Measurements from ENCODE around the gene SLC16A10. TPM values are rescaled to one million over a fixed set of nuclear protein-coding genes. Genes with fewer than 3 reads are reported as not detected.
"Not testable (repeated sequence)": the region's sequence is repeated elsewhere in the genome, so short reads cannot be mapped to it uniquely, and the experiment has no call there.

Gene SLC16A10, protein sequence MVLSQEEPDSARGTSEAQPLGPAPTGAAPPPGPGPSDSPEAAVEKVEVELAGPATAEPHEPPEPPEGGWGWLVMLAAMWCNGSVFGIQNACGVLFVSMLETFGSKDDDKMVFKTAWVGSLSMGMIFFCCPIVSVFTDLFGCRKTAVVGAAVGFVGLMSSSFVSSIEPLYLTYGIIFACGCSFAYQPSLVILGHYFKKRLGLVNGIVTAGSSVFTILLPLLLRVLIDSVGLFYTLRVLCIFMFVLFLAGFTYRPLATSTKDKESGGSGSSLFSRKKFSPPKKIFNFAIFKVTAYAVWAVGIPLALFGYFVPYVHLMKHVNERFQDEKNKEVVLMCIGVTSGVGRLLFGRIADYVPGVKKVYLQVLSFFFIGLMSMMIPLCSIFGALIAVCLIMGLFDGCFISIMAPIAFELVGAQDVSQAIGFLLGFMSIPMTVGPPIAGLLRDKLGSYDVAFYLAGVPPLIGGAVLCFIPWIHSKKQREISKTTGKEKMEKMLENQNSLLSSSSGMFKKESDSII
- polyA plus RNA-seq (ENCODE audit: insufficient read length): 34.1 TPM
- long read RNA-seq, donor 1, transcript SLC16A10-202 (6 exons, 2,508 nt): major isoform, 7 of 7 reads
- long read RNA-seq, donor 1, partial matches to known transcripts: 0 of 7 reads
- long read RNA-seq, donor 1, other reads (novel, unspliced or antisense): 0 of 7 reads
- long read RNA-seq, donor 2, transcript SLC16A10-202 (6 exons, 2,508 nt): major isoform, 9 of 10 reads
- long read RNA-seq, donor 2, partial matches to known transcripts: 0 of 10 reads
- long read RNA-seq, donor 2, other reads (novel, unspliced or antisense): 0 of 10 reads
- long read RNA-seq, donor 3, partial matches to known transcripts: 0 of 4 reads
- long read RNA-seq, donor 3, other reads (novel, unspliced or antisense): 0 of 4 reads
- long read RNA-seq, donor 4: 0 reads
- long read RNA-seq, donor 5, transcript SLC16A10-202 (6 exons, 2,508 nt): major isoform, 7 of 20 reads
- long read RNA-seq, donor 5, partial matches to known transcripts: 12 of 20 reads
- long read RNA-seq, donor 5, other reads (novel, unspliced or antisense): 0 of 20 reads
- long read RNA-seq, donor 6, partial matches to known transcripts: 0 of 5 reads
- long read RNA-seq, donor 6, other reads (novel, unspliced or antisense): 0 of 5 reads
- long read RNA-seq, donor 7, partial matches to known transcripts: 6 of 10 reads
- long read RNA-seq, donor 7, other reads (novel, unspliced or antisense): 0 of 10 reads
- long read RNA-seq, donor 8, partial matches to known transcripts: 0 of 2 reads
- long read RNA-seq, donor 8, other reads (novel, unspliced or antisense): 0 of 2 reads

DNA sequence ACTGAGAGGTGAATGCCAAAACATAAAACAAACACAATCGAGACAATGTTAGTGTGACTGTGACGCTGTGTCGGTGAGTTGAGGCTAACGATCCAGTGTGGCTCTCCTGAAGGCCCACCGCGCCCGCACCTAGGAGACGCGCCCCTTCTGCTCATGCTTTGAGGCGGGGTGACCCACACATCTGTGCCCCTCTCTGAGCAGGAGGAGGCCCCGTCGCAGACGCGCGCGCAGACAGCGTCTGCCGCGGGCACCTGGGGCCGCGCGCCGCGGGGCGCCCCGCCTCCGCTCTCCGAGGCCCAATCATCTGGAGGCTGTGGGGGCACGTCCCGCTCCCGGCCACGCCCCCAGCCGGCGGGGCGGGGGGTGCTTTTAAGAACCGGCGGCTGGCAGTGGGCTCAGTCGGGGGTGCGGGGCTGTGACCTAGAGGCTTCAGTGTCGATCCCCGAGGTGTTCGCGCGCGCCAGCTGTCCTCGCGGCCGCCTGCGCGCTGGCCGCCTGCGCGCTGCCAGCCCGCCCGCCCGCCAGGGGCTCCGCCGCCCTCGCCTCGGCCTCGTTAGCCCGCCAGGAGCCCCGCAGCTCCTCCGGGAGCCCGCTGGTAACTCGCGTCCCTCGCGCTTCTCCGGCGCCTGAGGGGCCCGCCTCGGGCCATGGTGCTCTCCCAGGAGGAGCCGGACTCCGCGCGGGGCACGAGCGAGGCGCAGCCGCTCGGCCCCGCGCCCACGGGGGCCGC, at the start of gene SLC16A10:
TSS of gene SLC16A10 (plus strand) at position 398 of the 730 bp plus-strand sequence. CDS start at position 648, 250 bp downstream.
- peak; percentile 86 for DNase-seq

DNA sequence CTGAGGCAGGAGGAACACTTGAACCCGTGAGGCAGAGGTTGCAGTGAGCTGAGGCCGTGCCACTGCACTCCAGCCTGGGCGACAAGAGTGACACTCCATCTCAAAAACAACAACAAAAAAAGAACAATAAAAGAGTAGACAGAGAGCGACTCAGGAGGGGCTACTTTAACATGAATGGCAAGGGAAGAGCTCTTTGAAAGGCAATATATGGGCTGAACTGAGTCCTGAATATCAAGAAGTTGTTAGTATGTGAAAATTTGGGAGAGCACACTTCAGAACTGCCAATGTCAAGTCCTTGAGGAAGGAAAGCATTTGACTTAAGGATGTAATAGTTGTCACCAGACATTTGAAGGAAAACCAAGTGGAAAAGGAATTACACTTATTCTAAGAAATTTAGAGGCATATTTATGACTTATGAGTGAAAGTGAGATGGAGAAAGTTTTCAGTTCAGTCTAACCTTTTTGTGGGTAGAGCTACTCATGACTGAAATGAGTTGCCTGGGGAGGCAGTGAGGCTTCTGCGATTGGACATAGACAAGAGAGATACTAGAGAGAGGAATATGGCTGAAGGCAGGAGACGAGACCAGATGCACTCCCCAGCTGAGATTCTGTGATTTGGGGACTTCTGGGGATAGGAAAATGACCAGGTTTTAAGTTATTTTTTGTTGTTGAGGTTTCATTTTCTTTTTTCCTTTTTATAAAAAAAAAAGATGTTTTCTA, 48.6 kb upstream of the SLC16A10 start:
- no peak for DNase-seq

DNA sequence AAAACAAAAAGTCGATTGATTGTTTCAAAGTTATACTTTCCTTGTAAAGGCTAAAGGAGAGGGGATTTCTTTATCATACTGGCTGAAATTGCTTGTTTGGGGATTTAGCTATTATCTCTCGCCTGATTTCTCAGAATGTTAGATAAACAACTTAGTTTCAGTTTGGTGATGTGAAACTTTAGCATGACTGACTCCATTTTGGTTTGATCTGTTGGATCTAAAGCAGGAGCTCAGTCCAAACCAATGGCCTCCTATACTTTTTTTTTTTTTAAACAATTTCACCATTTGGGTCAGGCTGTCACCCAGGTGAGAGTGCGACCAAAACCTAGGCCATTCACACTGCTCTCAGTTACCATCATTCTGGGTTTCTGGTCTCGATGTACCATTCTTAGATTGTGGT, 45.4 kb upstream of the SLC16A10 start:
- DNase-seq: no peak

DNA sequence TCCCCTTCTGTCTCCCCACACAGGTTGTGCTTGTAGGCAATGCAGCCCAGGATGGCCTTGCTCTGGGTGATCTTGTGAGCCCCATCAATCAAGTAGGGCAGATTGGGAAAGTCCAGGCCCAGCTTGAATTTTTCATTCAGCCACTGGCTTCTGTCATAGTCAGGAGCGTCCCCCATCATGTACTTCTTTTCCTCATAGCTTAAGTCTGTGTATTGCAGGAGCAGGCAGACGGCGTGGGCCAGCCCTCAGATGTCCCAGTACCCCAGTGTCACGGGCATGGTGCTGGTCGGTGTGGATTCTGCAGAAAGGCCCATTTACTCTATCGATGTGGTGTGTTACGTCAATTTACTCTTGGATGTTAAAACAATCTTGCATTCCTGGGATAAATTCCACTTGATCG, 40.1 kb upstream of the SLC16A10 start:
- DNase-seq: no peak

DNA sequence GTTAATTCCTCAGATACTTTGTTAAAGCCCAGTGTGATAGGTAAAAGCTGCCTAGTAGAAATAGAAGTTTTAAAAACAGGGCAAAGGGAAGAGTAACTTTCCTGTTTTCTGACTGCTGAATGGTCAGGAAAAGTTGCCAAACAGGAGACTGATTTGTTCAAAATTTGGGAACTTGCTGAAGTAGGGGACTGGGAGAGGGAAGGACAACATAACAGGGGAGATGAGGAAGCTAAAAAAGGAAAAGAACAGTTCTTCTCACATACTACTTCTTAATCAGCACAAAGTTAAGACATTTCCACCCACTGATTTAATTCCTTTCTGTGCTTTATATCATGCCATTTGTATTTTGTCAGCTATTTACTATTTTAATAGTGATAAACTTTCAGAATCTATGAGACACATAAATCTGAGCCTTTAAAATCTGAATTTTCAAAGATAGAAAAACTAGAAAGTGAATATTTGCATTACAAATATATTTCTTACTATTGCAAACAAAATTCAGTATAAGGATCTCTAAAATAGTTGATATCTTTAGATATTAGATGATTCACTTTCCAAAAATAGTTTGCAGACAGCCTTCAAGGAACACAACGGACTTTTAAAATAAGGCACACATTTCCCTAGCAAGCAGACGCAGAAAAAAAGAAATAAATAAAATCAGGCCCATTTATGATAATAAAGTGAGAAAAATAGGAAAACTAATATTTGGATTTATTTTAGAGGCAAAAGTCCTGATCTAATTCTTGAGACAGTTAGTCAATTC, 36.9 kb upstream of the SLC16A10 start:
- no peak for DNase-seq

DNA sequence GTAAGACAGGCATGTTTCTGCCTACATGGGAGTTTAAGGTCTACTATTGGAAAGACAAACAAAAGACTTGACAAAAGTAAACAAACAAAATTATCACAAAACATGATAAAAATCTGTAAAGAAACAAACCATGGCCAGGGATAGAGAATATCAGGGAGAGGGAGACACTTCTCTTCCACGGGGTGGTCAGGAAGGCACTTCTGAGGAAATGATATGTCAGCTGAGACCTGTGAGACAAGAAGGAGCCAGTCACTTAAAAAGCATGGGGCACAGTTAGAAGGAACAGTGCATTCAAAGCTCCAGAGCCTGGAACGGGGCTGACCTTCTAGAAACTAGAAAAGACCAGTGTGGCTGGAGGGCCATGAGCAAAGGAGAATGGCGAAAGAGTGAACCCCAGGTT, 35.1 kb upstream of the SLC16A10 start:
- DNase-seq: no peak

DNA sequence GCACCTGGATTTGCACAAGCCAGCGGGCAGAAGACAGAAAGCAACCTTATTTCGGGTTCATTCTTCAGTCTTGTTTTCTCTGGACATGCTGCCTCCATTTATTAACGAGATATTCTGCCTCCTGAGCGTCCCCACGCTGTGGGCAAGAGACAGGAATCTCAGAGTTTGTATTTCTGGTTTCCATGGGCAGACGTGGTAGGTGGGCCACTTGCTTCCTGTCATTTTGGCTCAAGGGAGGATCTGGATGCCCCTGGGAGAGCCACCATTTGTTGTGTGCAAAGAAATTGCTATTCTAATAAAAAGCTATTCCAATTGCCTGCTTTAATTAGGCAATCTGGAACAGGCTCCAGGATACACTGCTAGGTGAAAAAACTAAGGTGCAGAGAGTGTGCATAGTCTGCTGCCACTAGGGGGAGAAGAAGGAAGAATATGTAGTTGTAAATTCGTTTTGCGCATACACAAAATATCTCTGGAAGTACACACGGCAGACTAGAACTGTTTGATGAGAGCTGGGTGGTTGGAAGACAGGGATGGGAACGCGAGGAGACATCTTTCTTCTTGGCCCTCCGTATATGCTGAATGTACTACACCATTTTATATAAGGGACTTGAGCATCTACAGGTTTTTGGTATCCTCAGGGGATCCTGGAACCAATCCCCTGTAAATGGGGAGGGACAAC, 30.1 kb upstream of the SLC16A10 start:
- peak; percentile 34 for DNase-seq

DNA sequence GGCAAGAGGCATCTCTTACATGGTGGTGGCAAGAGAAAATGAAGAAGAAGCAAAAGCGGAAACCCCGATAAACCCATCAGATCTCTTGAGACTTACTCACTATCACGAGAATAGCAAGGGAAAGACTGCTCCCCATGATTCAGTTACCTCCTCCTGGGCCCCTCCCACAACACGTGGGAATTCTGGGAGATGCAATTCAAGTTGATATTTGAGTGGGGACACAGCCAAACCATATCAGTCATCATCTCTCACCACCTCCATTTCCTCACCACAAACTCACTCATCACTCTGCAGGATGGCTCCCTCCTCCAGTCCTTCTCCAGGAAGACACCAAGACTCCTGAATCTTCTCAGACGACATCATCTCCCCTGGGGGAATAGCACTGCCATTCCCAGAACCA, 25.8 kb upstream of the SLC16A10 start:
- no peak for DNase-seq

DNA sequence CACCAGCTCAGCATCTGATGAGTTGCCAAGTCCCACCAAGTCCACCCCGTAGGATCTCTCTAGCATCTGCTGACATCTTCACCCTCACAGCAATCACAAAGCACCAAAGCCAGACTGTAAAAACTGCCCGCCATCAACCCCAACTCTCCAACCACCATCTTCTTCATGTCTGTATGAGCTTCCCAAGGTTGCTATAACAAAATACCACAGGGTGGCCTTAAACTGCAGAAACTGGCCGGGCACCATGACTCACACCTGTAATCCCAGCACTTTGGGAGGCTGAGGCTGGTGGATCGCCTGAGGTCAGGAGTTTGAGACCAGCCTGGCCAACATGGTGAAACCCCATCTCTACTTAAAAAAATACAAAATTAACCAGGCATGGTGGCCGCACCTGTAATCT, 25.3 kb upstream of the SLC16A10 start:
- not testable (repeated sequence) for DNase-seq

DNA sequence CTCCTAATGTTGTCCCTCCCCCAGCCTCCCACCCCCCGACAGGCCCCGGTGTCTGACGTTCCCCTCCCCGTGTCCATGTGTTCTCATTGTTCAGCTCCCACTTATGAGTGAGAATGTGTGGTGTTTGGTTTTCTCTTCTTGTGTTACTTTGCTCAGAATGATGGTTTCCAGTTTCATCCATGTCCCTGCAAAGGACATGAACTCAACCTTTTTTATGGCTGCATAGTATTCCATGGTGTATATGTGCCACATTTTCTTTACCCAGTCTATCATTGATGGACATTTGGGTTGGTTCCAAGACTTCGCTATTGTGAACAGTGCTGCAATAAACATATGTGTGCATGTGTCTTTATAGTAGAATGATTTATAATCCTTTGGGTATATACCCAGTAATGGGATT, 24.4 kb upstream of the SLC16A10 start:
- not testable (repeated sequence) for DNase-seq

DNA sequence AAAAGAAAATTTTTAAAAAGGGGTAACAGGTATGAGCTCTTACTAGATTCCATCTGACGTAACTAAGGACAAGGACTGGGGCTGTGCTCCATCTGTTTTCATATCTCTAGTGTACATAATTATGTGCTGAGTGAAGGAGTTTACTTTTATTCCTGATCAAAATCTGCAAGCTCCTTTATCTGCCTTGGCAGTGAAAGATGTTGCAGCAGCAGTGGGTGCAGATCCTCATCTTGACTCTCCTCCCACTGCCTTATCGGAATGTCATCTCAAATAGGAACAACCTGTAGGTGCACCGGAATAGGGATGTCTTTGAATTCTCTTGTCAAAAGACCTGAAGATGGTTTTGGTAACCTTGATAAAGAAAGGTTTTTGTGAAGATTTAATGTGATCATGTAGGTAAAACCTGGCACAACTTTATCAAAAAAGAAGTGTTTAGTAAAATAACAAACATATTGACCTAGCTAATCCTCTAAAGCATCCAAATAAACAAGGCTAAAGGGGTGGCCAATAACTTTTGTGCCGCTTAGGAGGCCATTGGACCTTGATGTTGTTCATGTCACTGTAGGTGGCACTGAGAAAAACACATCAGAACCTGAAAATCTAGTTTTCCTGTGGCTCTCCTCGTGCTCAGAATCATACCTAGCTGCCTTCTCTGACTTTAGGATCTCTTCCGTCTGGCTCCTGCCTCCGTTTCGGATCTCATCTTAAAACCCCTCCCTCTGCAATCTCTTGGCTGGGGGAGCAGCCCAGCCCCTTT, 19.0 kb upstream of the SLC16A10 start:
- no peak for DNase-seq

DNA sequence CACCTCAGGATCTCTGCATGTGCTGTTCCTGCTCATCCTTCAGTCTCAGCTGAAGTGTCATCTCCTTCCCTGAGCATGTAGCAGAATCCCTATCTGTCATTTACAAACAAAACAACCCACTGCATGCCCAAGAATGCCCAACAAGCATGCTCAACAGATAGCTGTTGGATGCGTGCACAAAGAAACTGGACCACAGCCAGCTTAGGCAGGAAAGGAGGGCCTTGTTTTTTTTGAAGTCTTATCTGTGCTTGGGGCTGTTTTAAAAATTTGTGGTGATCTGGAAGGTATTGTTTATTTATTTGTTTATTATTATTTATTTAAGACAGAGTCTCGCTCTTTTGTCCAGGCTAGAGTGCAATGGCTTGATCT, 18.5 kb upstream of the SLC16A10 start:
- no peak for DNase-seq

DNA sequence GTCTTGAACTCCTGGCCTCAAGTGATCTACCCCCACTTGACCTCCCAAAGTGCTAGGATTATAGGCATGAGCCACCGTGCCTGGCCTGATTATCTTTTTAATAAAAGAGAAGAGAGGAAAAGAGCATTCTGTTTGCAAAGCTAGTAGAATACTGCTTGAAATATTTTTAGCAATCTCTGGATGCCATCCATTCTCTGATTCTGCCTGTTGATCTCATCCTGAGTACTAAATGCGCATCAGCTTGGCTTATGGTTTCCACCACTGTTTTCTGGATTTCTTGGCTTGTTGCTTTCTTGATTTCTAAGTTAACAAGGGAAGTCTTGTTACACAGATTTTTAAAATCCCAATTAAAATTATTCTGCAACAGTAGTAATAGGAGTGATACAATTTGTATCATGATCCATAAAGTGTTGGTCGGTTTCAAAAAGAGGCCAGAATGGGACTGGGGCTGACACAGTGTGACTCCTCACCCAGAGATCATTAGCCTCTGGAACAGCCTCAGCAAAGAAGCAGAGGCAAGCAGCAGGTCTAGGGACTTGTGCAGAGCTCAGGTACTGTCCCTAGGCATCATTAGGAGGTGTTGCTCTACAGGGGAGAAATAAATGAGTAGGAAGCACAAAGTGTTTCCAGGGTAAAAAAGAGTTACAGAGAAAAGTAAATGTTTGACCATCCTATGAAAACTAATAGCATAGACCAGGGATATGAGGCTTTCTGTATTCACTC, 17.8 kb upstream of the SLC16A10 start:
- no peak for DNase-seq

DNA sequence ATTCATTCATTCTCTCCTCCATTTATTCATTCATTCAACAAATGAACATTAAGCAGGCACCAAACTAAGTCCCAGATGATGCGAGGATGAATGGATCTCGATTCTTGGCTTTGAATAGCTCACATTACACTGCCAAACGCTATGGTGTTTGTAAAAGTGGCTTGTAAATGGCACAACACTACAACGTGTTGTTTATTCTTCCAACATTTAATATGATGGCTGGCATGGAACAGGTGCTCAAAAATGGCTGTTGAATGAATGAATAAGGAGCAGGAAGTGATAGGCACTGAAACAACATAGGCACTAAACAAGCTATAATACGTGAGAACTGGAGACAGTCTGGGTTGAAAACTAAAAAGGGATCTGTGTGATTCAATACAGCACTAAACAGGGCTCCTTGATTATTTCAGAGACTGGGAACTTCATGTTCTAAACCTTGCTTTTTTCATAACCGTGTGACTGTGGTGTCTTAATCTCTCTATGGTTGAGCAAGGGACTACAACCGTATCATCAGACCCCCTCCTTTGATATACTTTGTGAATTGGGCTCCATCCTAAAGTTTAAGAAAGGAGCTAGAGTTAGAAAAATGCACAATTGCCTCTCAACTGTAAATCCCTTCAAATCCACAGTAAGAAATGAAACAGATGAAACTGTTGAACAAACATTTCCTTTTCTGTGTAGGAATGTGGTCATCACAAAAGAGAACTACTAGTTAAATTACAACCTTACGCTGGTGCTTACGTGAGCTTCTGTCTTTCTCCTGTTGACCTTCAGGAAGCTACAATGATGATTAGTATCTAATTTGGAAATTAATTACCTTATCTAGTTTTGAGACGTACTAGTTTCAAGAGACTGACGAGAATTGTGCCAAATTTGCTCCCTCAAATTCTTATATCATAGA, 16.9 kb upstream of the SLC16A10 start:
- no peak for DNase-seq

DNA sequence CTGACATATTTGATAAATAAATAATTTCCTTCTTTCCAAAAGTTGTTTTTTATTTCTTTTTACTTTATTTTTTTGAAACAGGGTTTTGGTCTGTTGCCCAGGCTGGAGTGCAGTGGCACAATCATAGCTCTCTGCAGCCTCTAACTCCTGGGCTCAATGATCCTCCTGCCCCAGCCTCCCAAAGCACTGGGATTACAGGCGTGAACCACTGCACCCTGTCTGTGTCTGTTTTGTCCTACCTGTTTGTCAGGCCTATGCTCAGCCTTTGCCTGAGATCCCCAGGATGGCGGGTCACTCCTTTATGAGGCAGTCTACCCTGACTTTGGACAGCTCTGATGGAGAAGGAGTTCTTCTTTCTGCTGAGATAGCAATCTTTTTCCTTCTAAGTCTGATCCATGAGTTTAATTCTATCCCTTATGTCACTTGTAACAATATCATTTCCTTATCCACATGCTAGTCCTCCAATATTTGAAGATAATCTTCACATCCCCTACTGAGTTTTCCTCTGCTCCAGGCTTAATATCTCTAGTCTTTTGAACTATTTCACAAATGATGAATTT, 14.4 kb upstream of the SLC16A10 start:
- DNase-seq: no peak

DNA sequence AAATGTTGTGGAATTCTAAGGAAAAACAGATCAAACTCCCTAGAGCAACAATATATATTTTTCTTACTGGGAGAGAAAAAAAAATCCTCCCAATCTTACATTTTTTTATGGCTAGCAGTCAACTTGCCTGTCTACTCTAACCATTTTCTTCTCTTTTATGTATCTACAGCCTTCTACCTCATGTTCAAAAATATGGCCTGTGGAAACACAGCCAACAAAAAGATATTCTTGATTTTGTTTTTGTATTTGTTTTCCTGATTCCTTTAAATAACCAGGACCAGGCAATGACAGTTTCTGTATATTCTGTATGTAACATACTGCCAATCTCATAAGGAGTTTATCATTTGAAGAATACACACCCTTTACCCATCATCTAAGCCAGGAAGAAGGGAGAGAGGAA, 13.0 kb upstream of the SLC16A10 start:
- DNase-seq: no peak
